Dendritic cell treated with granulocyte-macrophage colony-stimulating factor and Interleukin-4, amounts not matched to agents 40 ng/mL and 50 ng/mL, for 4 days (primary cell): ENCODE measurements around the gene RFX5.

Experiments
- H3K27ac Mint-ChIP-seq: one replicate; pipeline ENCODE4 v1.8.0; 2022; ENCODE audit warnings: mild to moderate bottlenecking, mixed read lengths
- H3K27me3 Mint-ChIP-seq: one replicate; pipeline ENCODE4 v1.8.0; 2022; ENCODE audit warnings: mild to moderate bottlenecking, mixed read lengths
- H3K36me3 Mint-ChIP-seq: one replicate; pipeline ENCODE4 v1.8.0; 2022; ENCODE audit warnings: low read depth, mixed read lengths
- H3K4me1 Mint-ChIP-seq: one replicate; pipeline ENCODE4 v1.8.0; 2022; ENCODE audit warnings: low read depth, mixed read lengths
- H3K4me3 Mint-ChIP-seq: one replicate; pipeline ENCODE4 v1.8.0; 2022; ENCODE audit warnings: mild to moderate bottlenecking, moderate library complexity, mixed read lengths
- H3K9me3 Mint-ChIP-seq: one replicate; pipeline ENCODE4 v1.8.0; 2022; ENCODE audit warnings: mixed read lengths
- intact Hi-C: fragments of 100-400 bp; cut with micrococcal nuclease; formaldehyde crosslinking; loops from one replicate; pipeline ENCODE4 v1.15.0; 2022

Gene RFX5

DNA sequence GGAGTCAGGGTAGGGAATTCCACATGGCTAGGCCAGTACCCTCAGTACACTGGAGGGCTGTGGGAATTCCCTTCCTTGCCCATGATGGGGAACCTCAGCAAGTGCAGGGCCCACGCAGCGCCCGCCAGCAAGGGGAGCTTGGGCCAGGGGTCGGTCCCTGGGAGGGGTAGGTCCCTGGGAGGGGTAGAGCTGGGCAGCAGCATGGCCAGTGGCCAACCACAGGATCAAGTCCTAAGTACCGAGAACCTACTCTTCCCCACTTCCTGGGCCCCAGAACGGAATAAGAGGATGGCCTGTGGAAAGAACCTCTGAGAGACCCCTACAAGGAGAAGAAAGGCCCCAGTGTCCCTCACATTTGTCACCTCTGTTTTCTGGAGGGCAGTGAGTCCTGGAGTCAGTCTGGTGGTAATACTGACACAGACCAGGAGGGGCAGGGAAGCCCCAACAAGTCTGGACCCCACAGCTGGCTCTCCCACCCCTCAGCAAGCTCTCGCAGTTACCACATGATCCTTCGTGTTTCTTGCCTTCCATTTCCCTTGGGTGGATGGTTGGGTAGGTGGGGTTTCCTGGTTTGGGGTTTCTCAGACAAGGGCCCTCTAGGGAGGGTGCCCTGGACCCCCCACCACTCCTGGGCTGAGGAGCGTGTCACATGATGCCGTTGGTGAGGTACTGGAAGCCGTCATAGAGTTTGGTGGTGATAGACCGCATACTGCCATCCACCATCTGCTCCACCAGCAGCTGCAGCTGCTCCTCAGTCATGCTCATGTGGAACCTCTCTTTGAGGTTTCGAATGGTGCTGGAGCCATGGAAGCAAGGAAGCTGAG lies 54.6 kb downstream of the RFX5 start:
- H3K27ac Mint-ChIP-seq: no peak overlapping the region
- H3K4me1 Mint-ChIP-seq: peaks cover 29% of the 10 kb centered on the region
- H3K9me3 Mint-ChIP-seq: no peaks in the 10 kb centered on the region
- H3K4me3 Mint-ChIP-seq: no peak overlapping the region
- H3K36me3 Mint-ChIP-seq: peaks cover 99% of the 10 kb centered on the region
- intact Hi-C loops: no loop called here
- no peaks in the 10 kb centered on the region for H3K27me3 Mint-ChIP-seq

GRCh38 chr1:151290709-151291303 lies 56.2 kb downstream of the RFX5 start:
- H3K27ac Mint-ChIP-seq: peak overlapping the region; percentile 6
- H3K4me1 Mint-ChIP-seq: peaks cover 29% of the 10 kb centered on the region
- peaks cover 99% of the 10 kb centered on the region for H3K36me3 Mint-ChIP-seq
- no peaks in the 10 kb centered on the region for H3K9me3 Mint-ChIP-seq
- intact Hi-C loops: no loop called here
- no peak overlapping the region for H3K4me3 Mint-ChIP-seq
- H3K27me3 Mint-ChIP-seq: no peaks in the 10 kb centered on the region
